ENCODE results near the gene INMT.

Gene INMT

DNA sequence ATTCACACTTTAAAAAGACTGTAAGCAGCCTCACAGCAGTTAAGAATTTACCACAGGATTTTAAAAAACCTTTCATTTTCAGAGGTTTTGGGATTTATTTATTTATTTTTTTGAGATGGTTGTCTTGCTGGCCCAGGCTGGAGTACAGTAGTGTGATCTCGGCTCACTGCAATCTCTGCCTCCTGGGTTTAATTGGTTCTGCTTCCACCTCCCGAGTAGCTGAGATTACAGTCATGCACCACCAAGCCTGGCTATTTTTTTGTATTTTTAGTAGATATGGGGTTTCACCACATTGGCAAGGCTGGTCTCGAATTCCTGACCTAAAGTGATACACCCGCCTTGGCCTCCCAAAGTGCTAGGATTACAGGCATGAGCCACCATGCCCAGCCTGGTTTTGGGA is 38.4 kb downstream of the INMT start:
- no peak for DNase-seq

GRCh38 chr7:30791114-30791513 is 39.2 kb downstream of the INMT start:
- no peak for DNase-seq

GRCh38 chr7:30795161-30795948 is 43.4 kb downstream of the INMT start:
- DNase-seq: no peak

DNA sequence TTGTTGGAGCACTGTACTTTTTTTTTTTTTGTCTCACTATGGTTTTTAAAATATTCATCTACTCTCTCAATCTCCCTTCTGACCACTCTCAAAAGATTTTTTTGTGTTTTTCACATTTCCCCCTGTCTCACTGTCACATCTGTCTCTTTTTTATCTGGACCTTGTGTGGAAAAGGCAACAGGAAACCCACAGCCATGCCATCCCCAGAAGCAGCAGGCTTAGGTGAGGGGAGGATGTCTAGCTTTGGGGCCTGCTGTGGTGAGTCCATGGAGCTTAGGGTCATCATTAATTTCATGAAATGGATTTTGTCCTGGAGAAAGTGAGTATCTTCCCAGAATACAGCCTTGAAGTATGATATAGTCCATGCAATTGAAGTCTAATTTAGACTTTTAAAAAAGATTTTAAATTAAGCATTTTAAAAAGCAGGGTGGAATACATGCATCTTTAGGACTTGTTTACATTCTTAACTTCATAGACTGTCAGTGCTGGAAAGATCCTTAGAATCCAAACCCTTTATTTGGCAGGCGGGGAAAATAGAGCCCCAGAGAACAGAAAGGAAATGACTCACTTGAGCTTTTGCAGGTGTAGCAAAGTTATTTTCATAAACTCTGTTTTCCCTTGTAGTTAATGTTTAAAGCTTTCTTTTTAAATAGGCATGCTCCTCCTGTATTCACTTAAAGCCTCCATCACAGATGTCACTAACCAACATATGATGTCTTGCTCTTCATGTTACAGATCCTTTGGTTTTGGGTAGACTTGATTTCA is 44.4 kb downstream of the INMT start:
- DNase-seq: no peak

DNA sequence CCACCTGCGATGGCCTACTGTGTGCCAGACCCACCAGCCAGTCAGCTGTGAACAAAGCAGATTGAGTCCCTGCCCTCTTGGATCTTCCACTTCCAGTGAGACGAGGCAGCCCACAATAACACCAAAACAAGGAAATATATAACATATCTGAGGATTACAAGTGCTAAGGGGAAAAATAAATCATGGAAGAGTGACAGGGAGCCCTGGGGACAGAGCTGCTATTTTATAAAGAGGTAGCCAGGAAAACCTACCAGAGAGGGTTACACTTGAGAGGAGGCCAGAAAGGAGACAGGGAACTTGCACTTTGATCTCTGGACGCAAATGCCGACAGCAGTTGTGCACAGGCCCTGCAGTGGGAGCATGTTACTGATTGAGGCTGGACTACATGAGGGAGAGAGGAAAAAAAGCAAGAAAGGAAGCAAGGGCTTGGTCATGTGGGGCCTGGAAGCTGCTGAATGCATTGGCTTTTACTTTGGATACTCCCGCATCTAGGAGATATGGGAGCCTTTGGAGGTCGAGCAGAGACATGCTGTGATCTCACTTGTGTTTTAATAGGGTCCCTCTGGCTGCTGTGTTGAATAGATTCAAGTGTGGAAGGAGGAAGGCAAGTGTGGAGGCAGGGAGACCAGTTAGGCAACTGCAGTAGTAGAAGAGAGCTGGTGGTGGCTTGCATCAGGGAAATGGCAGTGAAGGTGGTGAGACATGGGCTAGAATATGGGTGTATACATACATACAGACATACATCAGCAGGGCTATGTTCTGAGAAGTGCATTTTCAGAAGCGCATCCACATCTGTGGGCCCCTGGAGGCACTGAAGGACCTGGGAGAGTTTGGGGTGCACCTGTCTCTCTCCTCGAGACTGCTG is 45.5 kb downstream of the INMT start:
- no peak for DNase-seq

DNA sequence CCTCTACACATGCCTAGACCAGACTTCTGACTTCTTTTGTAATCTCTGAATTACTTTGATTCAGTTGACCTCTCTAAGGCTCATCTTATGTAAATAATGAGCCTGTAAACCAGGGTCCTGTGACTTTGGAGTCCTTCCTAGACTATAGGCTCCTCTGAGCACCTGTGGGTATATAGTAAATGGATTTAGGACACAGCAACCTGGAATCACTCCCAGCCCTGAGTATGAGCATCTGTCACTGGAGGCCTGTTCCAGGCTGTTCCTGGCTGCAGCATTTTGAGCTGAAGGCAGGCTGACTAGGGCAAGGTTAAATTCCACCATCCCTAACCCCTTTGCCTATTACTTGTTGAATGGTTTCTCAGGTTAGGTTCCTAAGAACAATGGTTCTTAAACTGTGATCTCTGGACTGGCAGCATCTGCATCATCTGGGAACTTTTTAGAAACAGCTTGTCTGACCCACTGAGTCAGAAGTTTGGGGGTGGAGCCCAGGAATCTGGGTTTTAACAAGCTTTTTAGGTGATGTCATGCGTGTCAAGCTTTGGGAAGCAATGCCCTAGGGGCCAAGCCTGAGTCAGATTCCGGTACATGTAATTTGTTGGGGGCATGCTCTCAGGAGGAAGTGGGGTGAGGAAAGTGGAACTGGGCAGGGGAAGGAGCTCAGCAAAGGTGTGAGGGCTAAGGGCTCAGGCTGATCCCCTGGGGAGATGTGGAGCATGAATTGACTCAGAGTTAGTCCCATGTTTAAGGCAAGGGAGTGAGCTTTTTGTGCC is 47.5 kb downstream of the INMT start:
- DNase-seq: no peak

GRCh38 chr7:30799976-30800661 is 48.2 kb downstream of the INMT start:
- no peak for DNase-seq

DNA sequence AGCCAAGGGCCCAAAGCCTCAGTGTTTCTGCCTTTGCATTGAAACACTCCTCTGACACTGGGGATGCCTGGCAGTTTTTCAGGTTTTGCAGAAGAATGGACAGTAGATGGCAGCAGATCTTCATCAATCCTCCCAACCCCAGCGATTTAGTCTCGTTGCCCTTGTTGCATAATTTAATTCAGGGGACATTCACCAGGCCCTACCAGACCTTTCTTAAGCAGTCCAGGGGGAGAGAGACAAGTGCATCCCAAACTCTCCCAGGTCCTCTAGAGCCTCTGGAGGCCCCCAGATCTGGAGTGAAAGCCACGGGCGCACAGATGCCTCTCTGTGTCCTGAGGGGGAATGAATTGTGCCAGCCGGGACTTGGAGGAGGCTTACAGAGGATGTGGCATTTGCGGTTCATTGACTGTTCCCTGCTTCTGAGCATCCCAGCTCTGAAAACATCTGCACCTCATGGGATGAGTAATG is 48.9 kb downstream of the INMT start:
- peak; percentile 55 for DNase-seq

- no peak for DNase-seq
Measured at GRCh38 chr7:30802812-30803211, 50.9 kb downstream of the INMT start.

GRCh38 chr7:30804078-30804661 is 52.2 kb downstream of the INMT start:
- DNase-seq: no peak

DNA sequence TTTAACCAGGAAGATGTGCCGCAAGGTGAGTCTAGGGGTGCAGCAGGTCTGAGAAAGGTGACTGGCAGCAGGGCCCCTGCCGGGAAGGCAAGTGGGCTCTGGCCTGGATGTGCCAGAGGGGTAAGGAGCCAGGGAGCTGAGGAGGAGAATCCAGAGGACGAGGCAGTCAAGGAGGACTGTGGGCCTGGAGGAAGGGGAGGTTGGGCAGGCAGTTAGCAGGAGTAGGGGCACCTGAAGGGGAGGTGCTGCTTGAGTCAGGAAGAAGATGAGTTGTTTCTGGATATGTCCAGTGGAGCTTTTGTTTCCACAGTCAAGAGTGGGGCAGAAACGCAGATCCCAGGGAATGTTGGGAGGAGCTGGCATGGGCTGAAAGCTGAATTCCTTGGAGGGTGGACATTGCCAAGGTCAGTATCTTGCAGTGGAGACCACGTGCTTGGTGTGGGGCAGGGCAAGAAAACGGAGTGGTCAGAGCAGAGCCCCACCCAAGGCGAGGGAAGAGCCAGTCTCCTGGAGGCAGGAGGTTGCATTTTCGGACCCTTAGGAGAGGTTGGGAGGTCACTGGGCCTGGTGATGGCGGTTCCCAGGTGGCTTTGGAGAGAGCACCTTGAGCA is 53.3 kb downstream of the INMT start:
- DNase-seq: no peak

GRCh38 chr7:30805931-30806330 is 54.0 kb downstream of the INMT start:
- no peak for DNase-seq

All from NCI-H510A treated with DMSO at 0.1 percent for 48 hours (cell line).